ENCODE data around the gene PLEK.

- TF ChIP-seq CTCF (IDR thresholded peaks at IDR 0.05) (no peak), POLR2A (IDR thresholded peaks at IDR 0.05) (no peak)
Observed at GRCh38 chr2:68420254-68420910, 55.3 kb downstream of the PLEK start.

All from uterus (tissue), 2 donors.